ENCODE measurements around the gene CEP295NL. TPM values are rescaled to one million over a fixed set of nuclear protein-coding genes. Genes with fewer than 3 reads are reported as not detected.

Gene CEP295NL
- total RNA-seq, 1 experiment from 2014 or later = 0.87 TPM

DNA sequence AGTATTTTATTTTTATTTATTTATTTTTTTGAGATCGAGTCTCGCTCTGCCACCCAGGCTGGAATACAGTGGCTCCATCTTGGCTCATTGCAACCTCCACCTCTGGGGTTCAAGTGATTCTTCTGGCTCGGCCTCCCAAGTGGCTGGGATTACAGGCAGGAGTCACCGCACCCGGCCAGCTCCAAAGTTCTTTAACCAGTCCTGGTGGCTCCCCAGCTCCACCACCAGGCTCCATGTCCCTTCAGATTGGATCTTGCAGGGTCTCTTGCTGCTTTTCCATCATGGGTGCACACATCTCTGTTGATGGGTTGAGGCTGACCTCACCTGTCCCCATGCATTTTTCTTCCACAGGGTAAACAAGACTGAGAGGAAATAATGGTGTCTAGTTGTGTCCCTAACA is 54.0 kb downstream of the CEP295NL start:
- H3K9me3 ChIP-seq (ENCODE audit: control insufficient read depth, insufficient read depth, low read depth, low read length) = no peaks in the 10 kb centered on the region
- H3K4me3 ChIP-seq (ENCODE audit: low read depth in 2 of 2, low read length in 2 of 2) = no peak overlapping the region
- BruUV-seq (replicated peaks) = no TSS peak
- no peak for TF ChIP-seq POLR2AphosphoS5 (IDR thresholded peaks at IDR 0.05; ENCODE audit: low read depth, low read length)
- TF ChIP-seq, protein P1, sequence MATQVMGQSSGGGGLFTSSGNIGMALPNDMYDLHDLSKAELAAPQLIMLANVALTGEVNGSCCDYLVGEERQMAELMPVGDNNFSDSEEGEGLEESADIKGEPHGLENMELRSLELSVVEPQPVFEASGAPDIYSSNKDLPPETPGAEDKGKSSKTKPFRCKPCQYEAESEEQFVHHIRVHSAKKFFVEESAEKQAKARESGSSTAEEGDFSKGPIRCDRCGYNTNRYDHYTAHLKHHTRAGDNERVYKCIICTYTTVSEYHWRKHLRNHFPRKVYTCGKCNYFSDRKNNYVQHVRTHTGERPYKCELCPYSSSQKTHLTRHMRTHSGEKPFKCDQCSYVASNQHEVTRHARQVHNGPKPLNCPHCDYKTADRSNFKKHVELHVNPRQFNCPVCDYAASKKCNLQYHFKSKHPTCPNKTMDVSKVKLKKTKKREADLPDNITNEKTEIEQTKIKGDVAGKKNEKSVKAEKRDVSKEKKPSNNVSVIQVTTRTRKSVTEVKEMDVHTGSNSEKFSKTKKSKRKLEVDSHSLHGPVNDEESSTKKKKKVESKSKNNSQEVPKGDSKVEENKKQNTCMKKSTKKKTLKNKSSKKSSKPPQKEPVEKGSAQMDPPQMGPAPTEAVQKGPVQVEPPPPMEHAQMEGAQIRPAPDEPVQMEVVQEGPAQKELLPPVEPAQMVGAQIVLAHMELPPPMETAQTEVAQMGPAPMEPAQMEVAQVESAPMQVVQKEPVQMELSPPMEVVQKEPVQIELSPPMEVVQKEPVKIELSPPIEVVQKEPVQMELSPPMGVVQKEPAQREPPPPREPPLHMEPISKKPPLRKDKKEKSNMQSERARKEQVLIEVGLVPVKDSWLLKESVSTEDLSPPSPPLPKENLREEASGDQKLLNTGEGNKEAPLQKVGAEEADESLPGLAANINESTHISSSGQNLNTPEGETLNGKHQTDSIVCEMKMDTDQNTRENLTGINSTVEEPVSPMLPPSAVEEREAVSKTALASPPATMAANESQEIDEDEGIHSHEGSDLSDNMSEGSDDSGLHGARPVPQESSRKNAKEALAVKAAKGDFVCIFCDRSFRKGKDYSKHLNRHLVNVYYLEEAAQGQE (IDR thresholded peaks at IDR 0.05; ENCODE audit: insufficient read depth in 1 of 2, low read depth in 2 of 2, low read length in 1 of 2) = no peak
- no peak for TF ChIP-seq SIN3A (IDR thresholded peaks at IDR 0.05; ENCODE audit: borderline replicate concordance, insufficient read depth, low read depth, low read length)
- TF ChIP-seq, protein P2, sequence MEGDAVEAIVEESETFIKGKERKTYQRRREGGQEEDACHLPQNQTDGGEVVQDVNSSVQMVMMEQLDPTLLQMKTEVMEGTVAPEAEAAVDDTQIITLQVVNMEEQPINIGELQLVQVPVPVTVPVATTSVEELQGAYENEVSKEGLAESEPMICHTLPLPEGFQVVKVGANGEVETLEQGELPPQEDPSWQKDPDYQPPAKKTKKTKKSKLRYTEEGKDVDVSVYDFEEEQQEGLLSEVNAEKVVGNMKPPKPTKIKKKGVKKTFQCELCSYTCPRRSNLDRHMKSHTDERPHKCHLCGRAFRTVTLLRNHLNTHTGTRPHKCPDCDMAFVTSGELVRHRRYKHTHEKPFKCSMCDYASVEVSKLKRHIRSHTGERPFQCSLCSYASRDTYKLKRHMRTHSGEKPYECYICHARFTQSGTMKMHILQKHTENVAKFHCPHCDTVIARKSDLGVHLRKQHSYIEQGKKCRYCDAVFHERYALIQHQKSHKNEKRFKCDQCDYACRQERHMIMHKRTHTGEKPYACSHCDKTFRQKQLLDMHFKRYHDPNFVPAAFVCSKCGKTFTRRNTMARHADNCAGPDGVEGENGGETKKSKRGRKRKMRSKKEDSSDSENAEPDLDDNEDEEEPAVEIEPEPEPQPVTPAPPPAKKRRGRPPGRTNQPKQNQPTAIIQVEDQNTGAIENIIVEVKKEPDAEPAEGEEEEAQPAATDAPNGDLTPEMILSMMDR (IDR thresholded peaks at IDR 0.05) = no peak
- TF ChIP-seq TCF7L2 (IDR thresholded peaks at IDR 0.05; ENCODE audit: low read depth, low read length) = no peak
- no peak overlapping the region for H3K27ac ChIP-seq (ENCODE audit: low read length)
- ChIA-PET CTCF (interaction anchor here (0.9 kb wide), 1 partner anchor 25 kb away, joined by 3 read pairs; no protein-coding TSS in a partner anchor), POLR2A (interaction anchor here (0.7 kb wide), 1 partner anchor 73 kb away, joined by 3 read pairs; no protein-coding TSS in a partner anchor)
- H3K4me1 ChIP-seq (ENCODE audit: control insufficient read depth, insufficient read depth, low read length) = no peaks in the 10 kb centered on the region
- no peak for DNase-seq (ENCODE audit: low read depth, low spot score)
- ATAC-seq = no peak
- in situ Hi-C loops (cut with HindIII; ENCODE audit: low pct_unique_long_range_greater_than_20kb, low sequenced_read_pairs) (loop anchor here (25.0 kb wide), 1 partner anchor 362 kb away; no protein-coding TSS in a partner anchor), intact Hi-C loops (cut with micrococcal nuclease; ENCODE audit: unreplicated experiment) (no loop called here)
- H3K27me3 ChIP-seq (ENCODE audit: control insufficient read depth, insufficient read depth, low read length) = no peaks in the 10 kb centered on the region
- H3K36me3 ChIP-seq (ENCODE audit: control insufficient read depth, insufficient read depth, low read length) = no peaks in the 10 kb centered on the region

DNA sequence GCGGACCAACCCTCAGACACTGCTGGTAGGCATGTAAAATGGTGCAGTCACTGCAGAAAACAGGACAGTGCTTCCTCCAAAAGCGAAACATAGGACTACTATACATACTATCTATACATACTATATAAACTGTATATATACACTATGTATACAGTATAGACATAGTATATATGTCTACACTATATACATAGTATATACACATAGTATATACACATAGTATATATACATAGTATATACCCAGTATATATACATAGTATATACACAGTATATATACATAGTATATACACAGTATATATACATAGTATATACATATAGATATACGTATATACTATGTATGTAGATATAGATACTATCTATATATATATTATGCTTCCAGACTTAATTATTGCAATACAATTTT is 55.9 kb downstream of the CEP295NL start:
- Histone ChIP-seq H3K4me1 (ENCODE audit: control insufficient read depth, insufficient read depth, low read length) (peaks cover 6% of the 10 kb centered on the region; the same call in 1 of the 2 replicates), H3K4me3 (ENCODE audit: low read depth in 2 of 2, low read length in 2 of 2) (no peak overlapping the region), H3K27ac (ENCODE audit: low read length) (no peak overlapping the region), H3K36me3 (ENCODE audit: control insufficient read depth, insufficient read depth, low read length) (no peaks in the 10 kb centered on the region), H3K27me3 (ENCODE audit: control insufficient read depth, insufficient read depth, low read length) (no peaks in the 10 kb centered on the region), H3K9me3 (ENCODE audit: control insufficient read depth, insufficient read depth, low read depth, low read length) (no peaks in the 10 kb centered on the region)
- ChIA-PET POLR2A (no interaction called here), CTCF (no interaction called here)
- in situ Hi-C loops (cut with HindIII; ENCODE audit: low pct_unique_long_range_greater_than_20kb, low sequenced_read_pairs) (loop anchor here (25.0 kb wide), 1 partner anchor 360 kb away; no protein-coding TSS in a partner anchor), intact Hi-C loops (cut with micrococcal nuclease; ENCODE audit: unreplicated experiment) (no loop called here)
- no peak for ATAC-seq
- DNase-seq (ENCODE audit: low read depth, low spot score) = no peak
- BruUV-seq (replicated peaks) = no TSS peak
- TF ChIP-seq TCF7L2 (IDR thresholded peaks at IDR 0.05; ENCODE audit: low read depth, low read length) = no peak

DNA sequence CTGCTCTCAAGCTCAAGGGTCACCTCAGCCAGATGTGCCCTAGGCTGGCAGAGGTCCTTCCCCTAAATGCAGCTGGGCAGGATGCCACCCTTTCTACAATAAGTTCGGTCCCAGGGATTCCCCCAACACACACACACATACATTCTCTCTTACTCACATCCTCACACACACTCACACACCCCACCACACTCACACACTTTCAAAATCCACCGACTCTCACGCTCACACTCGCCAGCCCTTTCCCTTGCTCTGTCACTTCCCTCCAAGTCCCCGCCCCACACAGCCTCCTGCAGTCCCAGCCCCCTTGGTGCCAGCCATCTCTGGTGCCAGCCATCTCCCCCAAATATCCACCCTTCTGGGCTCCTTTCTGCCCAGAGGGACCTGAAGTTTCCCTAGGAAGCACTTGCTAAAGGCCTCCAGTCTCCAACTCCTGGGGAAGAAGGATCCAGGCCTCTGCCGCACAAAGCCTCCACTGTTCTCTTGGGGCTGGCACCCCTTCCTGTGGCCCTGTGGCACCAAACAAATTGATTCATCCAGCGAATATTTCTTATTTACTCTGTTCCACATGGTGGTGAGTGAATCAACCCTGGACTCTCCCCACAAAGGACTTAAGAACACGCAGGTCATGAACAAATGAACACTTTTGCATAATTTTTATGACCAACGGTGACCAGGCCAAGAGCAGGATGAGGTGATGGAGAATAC is 58.5 kb downstream of the CEP295NL start:
- Histone ChIP-seq H3K27ac (ENCODE audit: low read length) (no peak overlapping the region), H3K27me3 (ENCODE audit: control insufficient read depth, insufficient read depth, low read length) (no peaks in the 10 kb centered on the region), H3K4me3 (ENCODE audit: low read depth in 2 of 2, low read length in 2 of 2) (no peak overlapping the region), H3K36me3 (ENCODE audit: control insufficient read depth, insufficient read depth, low read length) (peaks cover 10% of the 10 kb centered on the region; the same call in 1 of the 2 replicates), H3K9me3 (ENCODE audit: control insufficient read depth, insufficient read depth, low read depth, low read length) (no peaks in the 10 kb centered on the region), H3K4me1 (ENCODE audit: control insufficient read depth, insufficient read depth, low read length) (peaks cover 11% of the 10 kb centered on the region)
- TF ChIP-seq SIN3A (IDR thresholded peaks at IDR 0.05; ENCODE audit: borderline replicate concordance, insufficient read depth, low read depth, low read length) = no peak
- TF ChIP-seq, protein P1 (IDR thresholded peaks at IDR 0.05; ENCODE audit: insufficient read depth in 1 of 2, low read depth in 2 of 2, low read length in 1 of 2) = no peak
- TF ChIP-seq TCF7L2 (IDR thresholded peaks at IDR 0.05; ENCODE audit: low read depth, low read length) = no peak
- no peak for TF ChIP-seq POLR2AphosphoS5 (IDR thresholded peaks at IDR 0.05; ENCODE audit: low read depth, low read length)
- TF ChIP-seq, protein P2 (IDR thresholded peaks at IDR 0.05) = no peak
- DNase-seq (ENCODE audit: low read depth, low spot score) (no peak), ATAC-seq (no peak)
- in situ Hi-C loops (cut with HindIII; ENCODE audit: low pct_unique_long_range_greater_than_20kb, low sequenced_read_pairs) = loop anchor here (25.0 kb wide), 1 partner anchor 357 kb away; no protein-coding TSS in a partner anchor
- POLR2A ChIA-PET = no interaction called here
- intact Hi-C loops (cut with micrococcal nuclease; ENCODE audit: unreplicated experiment) = no loop called here
- CTCF ChIA-PET = interaction anchor here (0.7 kb wide), 1 partner anchor 1763 kb away, joined by 3 read pairs; no protein-coding TSS in a partner anchor
- no TSS peak for BruUV-seq (replicated peaks)

All from Panc1 (cell line).